WTC11 (cell line): ENCODE data around the gene SAP130.

ENCODE experiments used
- CTCF ChIP-seq: fragments of 200-600 bp; IDR thresholded peaks from 2 replicates; pipeline ENCODE4 v1.8.0; 2022; ENCODE audit warnings: antibody characterized with exemption
- MAX ChIP-seq: sonication (generic); formaldehyde crosslinking; IDR thresholded peaks from 2 replicates; pipeline ENCODE4 v1.8.0; 2022; ENCODE audit warnings: mild to moderate bottlenecking, missing genetic modification reagents

DNA sequence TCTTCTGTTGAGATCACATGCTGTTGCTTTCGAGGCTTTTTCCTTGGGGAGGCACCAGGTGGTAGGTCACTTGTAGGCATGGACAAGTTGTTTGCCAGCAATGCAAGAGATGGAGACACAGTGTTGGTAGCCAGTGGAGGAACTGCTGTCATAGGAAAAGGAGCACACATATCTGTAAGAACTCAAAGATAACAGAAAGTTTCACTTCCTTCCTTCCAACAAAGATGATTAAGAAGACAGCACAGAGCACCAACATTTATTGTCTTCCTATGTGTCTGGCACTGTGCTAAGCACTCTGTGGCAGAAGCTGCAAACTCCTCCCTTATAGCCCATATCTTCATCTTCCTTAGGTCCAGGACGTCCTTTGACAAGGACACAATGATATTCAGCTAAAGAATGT lies 77.6 kb downstream of the SAP130 start:
- TF ChIP-seq MAX (CRISPR knock-in tag) (no peak), CTCF (no peak)
